Mesothelial cell of epicardium (in vitro differentiated cells): ENCODE results near the gene OR2D2. TPM values are rescaled to one million over a fixed set of nuclear protein-coding genes. Genes with fewer than 3 reads are reported as not detected.
"Not testable (repeated sequence)": the region's sequence is repeated elsewhere in the genome, so short reads cannot be mapped to it uniquely, and the experiment has no call there.

Experiments
- DNase-seq, 2 experiments: peaks; one replicate each; pipeline ENCODE4 v3.0.0; 2021; ENCODE audit warnings: low spot score in 2 of 2; ENCODE audit not compliant: unreplicated experiment in 2 of 2
- H3K27ac Mint-ChIP-seq: 2 replicates; pipeline ENCODE4 v1.8.0; 2021; ENCODE audit warnings: mixed read lengths
- H3K27me3 Mint-ChIP-seq: 2 replicates; pipeline ENCODE4 v1.8.0; 2021; ENCODE audit warnings: low read depth, mixed read lengths
- H3K36me3 Mint-ChIP-seq: 2 replicates; pipeline ENCODE4 v1.8.0; 2021; ENCODE audit warnings: mixed read lengths
- H3K4me1 Mint-ChIP-seq: 2 replicates; pipeline ENCODE4 v1.8.0; 2021; ENCODE audit warnings: mixed read lengths
- H3K4me3 Mint-ChIP-seq: 2 replicates; pipeline ENCODE4 v1.8.0; 2021; ENCODE audit warnings: mild to moderate bottlenecking, moderate library complexity, mixed read lengths
- H3K9me3 Mint-ChIP-seq: 2 replicates; pipeline ENCODE4 v1.8.0; 2021; ENCODE audit warnings: mixed read lengths
- CTCF ChIP-seq: fragments of 200-600 bp; sonication (generic); IDR thresholded peaks from one replicate; pipeline ENCODE4 v1.5.0; 2021; ENCODE audit warnings: antibody characterized with exemption; ENCODE audit not compliant: unreplicated experiment
- total RNA-seq: library from RNA; stranded (reverse); gene quantifications from 3 replicates; pipeline ENCODE4 v1.2.1, GENCODE V29; 2021

Gene OR2D2
- total RNA-seq, 1 donor from 2014 or later: 0.85 TPM

GRCh38 chr11:6911948-6912347 is 19.6 kb upstream of the OR2D2 start:
- no peaks in the 10 kb centered on the region for H3K27me3 Mint-ChIP-seq
- DNase-seq: no peak
- no peak overlapping the region for H3K27ac Mint-ChIP-seq
- no peaks in the 10 kb centered on the region for H3K4me1 Mint-ChIP-seq
- H3K9me3 Mint-ChIP-seq: peaks cover 4% of the 10 kb centered on the region
- H3K36me3 Mint-ChIP-seq: no peaks in the 10 kb centered on the region
- no peak for TF ChIP-seq CTCF
- H3K4me3 Mint-ChIP-seq: no peak overlapping the region

GRCh38 chr11:6911378-6911777 is 19.1 kb upstream of the OR2D2 start:
- TF ChIP-seq CTCF: no peak
- DNase-seq: no peak
- Mint-ChIP-seq H3K27me3 (no peaks in the 10 kb centered on the region), H3K36me3 (no peaks in the 10 kb centered on the region), H3K4me3 (no peak overlapping the region), H3K27ac (no peak overlapping the region), H3K4me1 (no peaks in the 10 kb centered on the region), H3K9me3 (peaks cover 4% of the 10 kb centered on the region)

- not testable (repeated sequence) for H3K4me3 Mint-ChIP-seq, H3K4me1 Mint-ChIP-seq, DNase-seq, H3K27ac Mint-ChIP-seq, H3K27me3 Mint-ChIP-seq, H3K36me3 Mint-ChIP-seq
- peaks cover 15% of the 10 kb centered on the region for H3K9me3 Mint-ChIP-seq
Observed at GRCh38 chr11:6904804-6905203, 12.5 kb upstream of the OR2D2 start.

- no peak overlapping the region for H3K4me3 Mint-ChIP-seq
- no peaks in the 10 kb centered on the region for H3K4me1 Mint-ChIP-seq
- no peak for TF ChIP-seq CTCF
- no peaks in the 10 kb centered on the region for H3K36me3 Mint-ChIP-seq
- H3K9me3 Mint-ChIP-seq: peaks cover 8% of the 10 kb centered on the region
- DNase-seq: no peak
- H3K27ac Mint-ChIP-seq: no peak overlapping the region
- no peaks in the 10 kb centered on the region for H3K27me3 Mint-ChIP-seq
Observed at GRCh38 chr11:6900327-6900999, 8.2 kb upstream of the OR2D2 start.

GRCh38 chr11:6898911-6899310 is 6.6 kb upstream of the OR2D2 start:
- DNase-seq: no peak
- no peaks in the 10 kb centered on the region for H3K9me3 Mint-ChIP-seq
- H3K4me1 Mint-ChIP-seq: no peaks in the 10 kb centered on the region
- TF ChIP-seq CTCF: no peak
- no peak overlapping the region for H3K4me3 Mint-ChIP-seq
- H3K27ac Mint-ChIP-seq: no peak overlapping the region
- H3K36me3 Mint-ChIP-seq: no peaks in the 10 kb centered on the region
- H3K27me3 Mint-ChIP-seq: no peaks in the 10 kb centered on the region

- no peaks in the 10 kb centered on the region for H3K36me3 Mint-ChIP-seq
- H3K27ac Mint-ChIP-seq: no peak overlapping the region
- TF ChIP-seq CTCF: no peak
- H3K4me1 Mint-ChIP-seq: no peaks in the 10 kb centered on the region
- no peak for DNase-seq
- H3K27me3 Mint-ChIP-seq: no peaks in the 10 kb centered on the region
- no peaks in the 10 kb centered on the region for H3K9me3 Mint-ChIP-seq
- H3K4me3 Mint-ChIP-seq: no peak overlapping the region
Observed at GRCh38 chr11:6895010-6895409, 2.7 kb upstream of the OR2D2 start.
